HepG2 (cell line): ENCODE results near the gene PXDC1. TPM values are rescaled to one million over a fixed set of nuclear protein-coding genes. Genes with fewer than 3 reads are reported as not detected.

Experiments
- BRD4 ChIP-seq: sonication (generic); formaldehyde crosslinking; IDR thresholded peaks from 2 replicates; pipeline ENCODE4 v1.4.0; 2020; ENCODE audit warnings: missing genetic modification reagents
- CBFB ChIP-seq: sonication (generic); formaldehyde crosslinking; IDR thresholded peaks from 2 replicates; pipeline ENCODE4 v1.4.0; 2020; ENCODE audit warnings: missing genetic modification reagents
- HIVEP1 ChIP-seq: sonication (generic); formaldehyde crosslinking; IDR thresholded peaks from 2 replicates; pipeline ENCODE4 v1.4.0; 2020; ENCODE audit warnings: mild to moderate bottlenecking, missing genetic modification reagents
- HMG20A ChIP-seq: IDR thresholded peaks from 2 replicates; pipeline ENCODE4 v1.6.1; 2016; ENCODE audit warnings: borderline replicate concordance
- RNF2 ChIP-seq: fragments of 450-650 bp; conservative IDR thresholded peaks from 2 replicates; pipeline ENCODE4 v1.6.1; 2016; ENCODE audit warnings: low read depth
- SALL2 ChIP-seq: sonication (generic); formaldehyde crosslinking; IDR thresholded peaks from 2 replicates; pipeline ENCODE4 v1.8.1; 2023; ENCODE audit warnings: mild to moderate bottlenecking, missing genetic modification reagents, inconsistent platforms
- TBX2 ChIP-seq: sonication (generic); formaldehyde crosslinking; IDR thresholded peaks from 2 replicates; pipeline ENCODE4 v1.5.0; 2020; ENCODE audit warnings: missing genetic modification reagents, mild to moderate bottlenecking, borderline replicate concordance
- ZFAT ChIP-seq: sonication (generic); formaldehyde crosslinking; conservative IDR thresholded peaks from 2 replicates; pipeline ENCODE4 v1.8.1; 2023; ENCODE audit warnings: missing genetic modification reagents, inconsistent platforms
- ZNF484 ChIP-seq: sonication (generic); formaldehyde crosslinking; IDR thresholded peaks from 2 replicates; pipeline ENCODE4 v1.5.1; 2020; ENCODE audit warnings: mild to moderate bottlenecking, low read depth, missing genetic modification reagents, borderline replicate concordance
- ZNF816 ChIP-seq: sonication (generic); formaldehyde crosslinking; IDR thresholded peaks from 2 replicates; pipeline ENCODE4 v1.8.0; 2022; ENCODE audit warnings: missing genetic modification reagents, mild to moderate bottlenecking, borderline replicate concordance
- polyA plus RNA-seq, 8 experiments: library from polyadenylated mRNA; depleted of rRNA in 3 of 8; stranded (reverse) in 7 of 8; unstranded in 1 of 8; fragments of >200 nt; fragmentation: Illumina TruSeq in 4 of 8; extraction: Trizol in 4 of 8; gene quantifications; 2 replicates each; pipeline versions ENCODE4 v1.2.1 to v1.2.3, GENCODE V29; 2011 to 2016; ENCODE audit warnings: low read depth in 4 of 8, missing spikeins in 1 of 8, mixed read lengths in 1 of 8; ENCODE audit not compliant: insufficient read depth in 1 of 8
- total RNA-seq, 5 experiments: library from RNA; depleted of rRNA; stranded (reverse); fragments of >200 nt; fragmentation: Illumina TruSeq; extraction: Trizol; gene quantifications; 2 replicates each; pipeline ENCODE4 v1.2.3, GENCODE V29; 2016; ENCODE audit warnings: low read depth in 1 of 5
- TF ChIP-seq, protein P1 (sequence below): sonication (generic); formaldehyde crosslinking; IDR thresholded peaks from 2 replicates; pipeline ENCODE4 v1.8.0; 2023; ENCODE audit warnings: mild to moderate bottlenecking, missing genetic modification reagents
- TF ChIP-seq, protein P2 (sequence below): IDR thresholded peaks from 2 replicates; pipeline ENCODE4 v1.6.1; 2018; ENCODE audit warnings: missing genetic modification reagents, mild to moderate bottlenecking, missing compliant biosample characterization
- TF ChIP-seq, protein P3 (sequence below): sonication (generic); formaldehyde crosslinking; IDR thresholded peaks from 2 replicates; pipeline ENCODE4 v1.4.0; 2020; ENCODE audit warnings: missing genetic modification reagents
- TF ChIP-seq, protein P4 (sequence below): sonication (generic); formaldehyde crosslinking; IDR thresholded peaks from 2 replicates; pipeline ENCODE4 v1.5.1; 2020; ENCODE audit warnings: mild to moderate bottlenecking, missing genetic modification reagents, borderline replicate concordance
- TF ChIP-seq, protein P5 (sequence below): sonication (generic); formaldehyde crosslinking; IDR thresholded peaks from 2 replicates; pipeline ENCODE4 v1.8.1; 2023; ENCODE audit warnings: missing genetic modification reagents, inconsistent platforms, borderline replicate concordance
- TF ChIP-seq, protein P6 (sequence below): sonication (generic); formaldehyde crosslinking; IDR thresholded peaks from 2 replicates; pipeline ENCODE4 v1.4.0; 2020; ENCODE audit warnings: mild to moderate bottlenecking, missing genetic modification reagents, borderline replicate concordance

Gene PXDC1
- total and polyA plus RNA-seq, 2 of the 13 experiments (the other 11 are each of a cell fraction or from before 2014, with no cell fraction given), result 32.4 to 34.7 TPM

DNA sequence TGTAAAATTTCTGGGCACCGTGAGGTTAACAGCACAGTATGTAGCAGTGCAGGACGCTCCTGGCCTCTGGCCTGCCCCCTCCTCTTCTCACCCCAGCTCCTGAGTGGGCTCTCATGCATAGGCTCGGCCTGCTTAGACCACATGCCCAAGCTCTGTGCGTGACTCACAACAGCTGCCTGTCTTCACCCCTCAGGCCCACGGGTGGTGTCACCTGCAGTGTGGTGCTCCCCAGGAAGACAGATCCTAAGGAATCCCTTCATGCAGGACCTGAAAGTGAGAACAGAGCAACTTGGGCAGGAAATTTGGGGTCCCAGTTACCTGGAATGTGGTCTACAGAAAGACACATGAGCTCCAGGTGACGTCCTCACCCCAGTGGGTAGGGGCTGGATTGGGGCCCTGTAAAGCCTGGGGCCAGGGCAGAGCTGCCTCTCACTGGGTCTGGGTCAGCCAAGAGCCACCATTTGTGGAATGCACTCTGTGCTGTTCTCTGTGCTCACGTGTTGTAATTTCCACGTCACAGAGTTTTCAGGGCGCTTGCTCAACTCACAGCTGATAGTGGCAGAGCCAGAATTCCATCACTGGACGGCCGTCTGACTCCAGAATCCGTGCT lies 37.0 kb upstream of the PXDC1 start (continued):
- peak; percentile 63 for TF ChIP-seq RNF2
- TF ChIP-seq, protein P1, sequence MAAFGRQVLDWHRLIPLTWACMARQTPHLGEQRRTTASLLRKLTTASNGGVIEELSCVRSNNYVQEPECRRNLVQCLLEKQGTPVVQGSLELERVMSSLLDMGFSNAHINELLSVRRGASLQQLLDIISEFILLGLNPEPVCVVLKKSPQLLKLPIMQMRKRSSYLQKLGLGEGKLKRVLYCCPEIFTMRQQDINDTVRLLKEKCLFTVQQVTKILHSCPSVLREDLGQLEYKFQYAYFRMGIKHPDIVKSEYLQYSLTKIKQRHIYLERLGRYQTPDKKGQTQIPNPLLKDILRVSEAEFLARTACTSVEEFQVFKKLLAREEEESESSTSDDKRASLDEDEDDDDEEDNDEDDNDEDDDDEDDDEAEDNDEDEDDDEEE (CRISPR knock-in tag), result peak; percentile 95
- TF ChIP-seq, protein P2, sequence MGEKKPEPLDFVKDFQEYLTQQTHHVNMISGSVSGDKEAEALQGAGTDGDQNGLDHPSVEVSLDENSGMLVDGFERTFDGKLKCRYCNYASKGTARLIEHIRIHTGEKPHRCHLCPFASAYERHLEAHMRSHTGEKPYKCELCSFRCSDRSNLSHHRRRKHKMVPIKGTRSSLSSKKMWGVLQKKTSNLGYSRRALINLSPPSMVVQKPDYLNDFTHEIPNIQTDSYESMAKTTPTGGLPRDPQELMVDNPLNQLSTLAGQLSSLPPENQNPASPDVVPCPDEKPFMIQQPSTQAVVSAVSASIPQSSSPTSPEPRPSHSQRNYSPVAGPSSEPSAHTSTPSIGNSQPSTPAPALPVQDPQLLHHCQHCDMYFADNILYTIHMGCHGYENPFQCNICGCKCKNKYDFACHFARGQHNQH, result no peak
- TF ChIP-seq SALL2, result no peak; the same call in 1 of the 2 replicates
- TF ChIP-seq, protein P3, sequence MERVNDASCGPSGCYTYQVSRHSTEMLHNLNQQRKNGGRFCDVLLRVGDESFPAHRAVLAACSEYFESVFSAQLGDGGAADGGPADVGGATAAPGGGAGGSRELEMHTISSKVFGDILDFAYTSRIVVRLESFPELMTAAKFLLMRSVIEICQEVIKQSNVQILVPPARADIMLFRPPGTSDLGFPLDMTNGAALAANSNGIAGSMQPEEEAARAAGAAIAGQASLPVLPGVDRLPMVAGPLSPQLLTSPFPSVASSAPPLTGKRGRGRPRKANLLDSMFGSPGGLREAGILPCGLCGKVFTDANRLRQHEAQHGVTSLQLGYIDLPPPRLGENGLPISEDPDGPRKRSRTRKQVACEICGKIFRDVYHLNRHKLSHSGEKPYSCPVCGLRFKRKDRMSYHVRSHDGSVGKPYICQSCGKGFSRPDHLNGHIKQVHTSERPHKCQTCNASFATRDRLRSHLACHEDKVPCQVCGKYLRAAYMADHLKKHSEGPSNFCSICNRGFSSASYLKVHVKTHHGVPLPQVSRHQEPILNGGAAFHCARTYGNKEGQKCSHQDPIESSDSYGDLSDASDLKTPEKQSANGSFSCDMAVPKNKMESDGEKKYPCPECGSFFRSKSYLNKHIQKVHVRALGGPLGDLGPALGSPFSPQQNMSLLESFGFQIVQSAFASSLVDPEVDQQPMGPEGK, result peak; percentile 66; the same call in 1 of the 2 replicates
- TF ChIP-seq ZFAT (CRISPR knock-in tag), result no peak
- TF ChIP-seq, protein P4, sequence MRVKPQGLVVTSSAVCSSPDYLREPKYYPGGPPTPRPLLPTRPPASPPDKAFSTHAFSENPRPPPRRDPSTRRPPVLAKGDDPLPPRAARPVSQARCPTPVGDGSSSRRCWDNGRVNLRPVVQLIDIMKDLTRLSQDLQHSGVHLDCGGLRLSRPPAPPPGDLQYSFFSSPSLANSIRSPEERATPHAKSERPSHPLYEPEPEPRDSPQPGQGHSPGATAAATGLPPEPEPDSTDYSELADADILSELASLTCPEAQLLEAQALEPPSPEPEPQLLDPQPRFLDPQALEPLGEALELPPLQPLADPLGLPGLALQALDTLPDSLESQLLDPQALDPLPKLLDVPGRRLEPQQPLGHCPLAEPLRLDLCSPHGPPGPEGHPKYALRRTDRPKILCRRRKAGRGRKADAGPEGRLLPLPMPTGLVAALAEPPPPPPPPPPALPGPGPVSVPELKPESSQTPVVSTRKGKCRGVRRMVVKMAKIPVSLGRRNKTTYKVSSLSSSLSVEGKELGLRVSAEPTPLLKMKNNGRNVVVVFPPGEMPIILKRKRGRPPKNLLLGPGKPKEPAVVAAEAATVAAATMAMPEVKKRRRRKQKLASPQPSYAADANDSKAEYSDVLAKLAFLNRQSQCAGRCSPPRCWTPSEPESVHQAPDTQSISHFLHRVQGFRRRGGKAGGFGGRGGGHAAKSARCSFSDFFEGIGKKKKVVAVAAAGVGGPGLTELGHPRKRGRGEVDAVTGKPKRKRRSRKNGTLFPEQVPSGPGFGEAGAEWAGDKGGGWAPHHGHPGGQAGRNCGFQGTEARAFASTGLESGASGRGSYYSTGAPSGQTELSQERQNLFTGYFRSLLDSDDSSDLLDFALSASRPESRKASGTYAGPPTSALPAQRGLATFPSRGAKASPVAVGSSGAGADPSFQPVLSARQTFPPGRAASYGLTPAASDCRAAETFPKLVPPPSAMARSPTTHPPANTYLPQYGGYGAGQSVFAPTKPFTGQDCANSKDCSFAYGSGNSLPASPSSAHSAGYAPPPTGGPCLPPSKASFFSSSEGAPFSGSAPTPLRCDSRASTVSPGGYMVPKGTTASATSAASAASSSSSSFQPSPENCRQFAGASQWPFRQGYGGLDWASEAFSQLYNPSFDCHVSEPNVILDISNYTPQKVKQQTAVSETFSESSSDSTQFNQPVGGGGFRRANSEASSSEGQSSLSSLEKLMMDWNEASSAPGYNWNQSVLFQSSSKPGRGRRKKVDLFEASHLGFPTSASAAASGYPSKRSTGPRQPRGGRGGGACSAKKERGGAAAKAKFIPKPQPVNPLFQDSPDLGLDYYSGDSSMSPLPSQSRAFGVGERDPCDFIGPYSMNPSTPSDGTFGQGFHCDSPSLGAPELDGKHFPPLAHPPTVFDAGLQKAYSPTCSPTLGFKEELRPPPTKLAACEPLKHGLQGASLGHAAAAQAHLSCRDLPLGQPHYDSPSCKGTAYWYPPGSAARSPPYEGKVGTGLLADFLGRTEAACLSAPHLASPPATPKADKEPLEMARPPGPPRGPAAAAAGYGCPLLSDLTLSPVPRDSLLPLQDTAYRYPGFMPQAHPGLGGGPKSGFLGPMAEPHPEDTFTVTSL (CRISPR knock-in tag), result no peak
- TF ChIP-seq HIVEP1 (CRISPR knock-in tag), result peak; percentile 78; the same call in 1 of the 2 replicates
- TF ChIP-seq TBX2 (CRISPR knock-in tag), result no peak
- TF ChIP-seq ZNF816 (CRISPR knock-in tag), result peak; percentile 29; the same call in 1 of the 2 replicates
- TF ChIP-seq BRD4 (CRISPR knock-in tag), result no peak; the same call in 1 of the 2 replicates
- no peak for TF ChIP-seq CBFB (CRISPR knock-in tag)
- TF ChIP-seq, protein P5, sequence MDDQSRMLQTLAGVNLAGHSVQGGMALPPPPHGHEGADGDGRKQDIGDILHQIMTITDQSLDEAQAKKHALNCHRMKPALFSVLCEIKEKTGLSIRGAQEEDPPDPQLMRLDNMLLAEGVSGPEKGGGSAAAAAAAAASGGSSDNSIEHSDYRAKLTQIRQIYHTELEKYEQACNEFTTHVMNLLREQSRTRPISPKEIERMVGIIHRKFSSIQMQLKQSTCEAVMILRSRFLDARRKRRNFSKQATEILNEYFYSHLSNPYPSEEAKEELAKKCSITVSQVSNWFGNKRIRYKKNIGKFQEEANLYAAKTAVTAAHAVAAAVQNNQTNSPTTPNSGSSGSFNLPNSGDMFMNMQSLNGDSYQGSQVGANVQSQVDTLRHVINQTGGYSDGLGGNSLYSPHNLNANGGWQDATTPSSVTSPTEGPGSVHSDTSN (CRISPR knock-in tag), result no peak
- TF ChIP-seq ZNF484 (CRISPR knock-in tag), result no peak
- TF ChIP-seq, protein P6, sequence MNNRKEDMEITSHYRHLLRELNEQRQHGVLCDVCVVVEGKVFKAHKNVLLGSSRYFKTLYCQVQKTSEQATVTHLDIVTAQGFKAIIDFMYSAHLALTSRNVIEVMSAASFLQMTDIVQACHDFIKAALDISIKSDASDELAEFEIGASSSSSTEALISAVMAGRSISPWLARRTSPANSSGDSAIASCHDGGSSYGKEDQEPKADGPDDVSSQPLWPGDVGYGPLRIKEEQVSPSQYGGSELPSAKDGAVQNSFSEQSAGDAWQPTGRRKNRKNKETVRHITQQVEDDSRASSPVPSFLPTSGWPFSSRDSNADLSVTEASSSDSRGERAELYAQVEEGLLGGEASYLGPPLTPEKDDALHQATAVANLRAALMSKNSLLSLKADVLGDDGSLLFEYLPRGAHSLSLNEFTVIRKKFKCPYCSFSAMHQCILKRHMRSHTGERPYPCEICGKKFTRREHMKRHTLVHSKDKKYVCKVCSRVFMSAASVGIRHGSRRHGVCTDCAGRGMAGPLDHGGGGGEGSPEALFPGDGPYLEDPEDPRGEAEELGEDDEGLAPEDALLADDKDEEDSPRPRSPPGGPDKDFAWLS (CRISPR knock-in tag), result no peak
- TF ChIP-seq HMG20A (CRISPR knock-in tag), result no peak
